Nucleus accumbens (tissue), 56 donors: Measurements from ENCODE around the gene F2R.
"Not testable (repeated sequence)": the region's sequence is repeated elsewhere in the genome, so short reads cannot be mapped to it uniquely, and the experiment has no call there.

ENCODE experiments used
- DNase-seq, 56 donors: peaks; one replicate each; lab custom pipeline; 2025; lab: John Stamatoyannopoulos, UW

F2R gene

DNA sequence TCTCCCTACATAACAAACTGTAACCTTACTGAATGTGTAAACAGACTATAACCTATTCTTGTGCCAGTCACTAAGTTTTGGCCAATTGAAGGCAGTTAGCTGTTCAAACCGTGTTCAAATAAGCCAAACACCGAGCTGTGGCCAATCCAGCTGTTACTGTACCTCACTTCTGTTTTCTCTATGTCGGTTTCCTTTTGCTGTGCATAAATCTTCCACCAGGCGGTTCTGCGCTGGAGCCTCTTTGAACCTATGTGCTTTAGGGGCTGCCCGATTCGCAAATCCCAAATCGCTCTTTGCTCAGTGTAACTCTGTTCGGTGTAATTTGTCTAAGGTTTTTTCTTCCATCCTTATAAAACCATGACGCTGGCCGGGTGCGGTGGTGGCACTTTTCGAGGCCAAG, 31.8 kb downstream of the F2R start:
- no peak for DNase-seq

DNA sequence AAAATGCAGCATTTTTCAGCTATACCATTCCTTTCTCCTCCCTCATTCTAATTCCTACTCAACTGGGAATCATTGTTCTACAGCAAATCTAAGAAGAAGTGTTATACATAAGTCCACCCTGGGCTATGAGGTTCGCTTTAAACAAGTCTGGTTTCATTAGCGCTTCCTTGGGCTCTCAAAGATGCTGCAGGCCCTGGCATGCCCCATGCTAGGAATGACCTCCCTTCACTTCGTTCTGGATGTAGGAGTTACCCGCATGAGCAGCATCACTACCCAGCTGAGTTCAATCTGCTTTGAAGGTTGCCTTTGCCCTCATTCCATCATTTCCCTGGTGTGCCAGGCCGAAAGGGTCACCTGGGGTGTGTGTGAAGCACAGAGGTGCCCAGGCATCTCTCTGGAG, 35.4 kb downstream of the F2R start:
- DNase-seq = no peak

- no peak for DNase-seq
These were observed 38.7 kb downstream of the F2R start for GRCh38 chr5:76754668-76755078.

DNA sequence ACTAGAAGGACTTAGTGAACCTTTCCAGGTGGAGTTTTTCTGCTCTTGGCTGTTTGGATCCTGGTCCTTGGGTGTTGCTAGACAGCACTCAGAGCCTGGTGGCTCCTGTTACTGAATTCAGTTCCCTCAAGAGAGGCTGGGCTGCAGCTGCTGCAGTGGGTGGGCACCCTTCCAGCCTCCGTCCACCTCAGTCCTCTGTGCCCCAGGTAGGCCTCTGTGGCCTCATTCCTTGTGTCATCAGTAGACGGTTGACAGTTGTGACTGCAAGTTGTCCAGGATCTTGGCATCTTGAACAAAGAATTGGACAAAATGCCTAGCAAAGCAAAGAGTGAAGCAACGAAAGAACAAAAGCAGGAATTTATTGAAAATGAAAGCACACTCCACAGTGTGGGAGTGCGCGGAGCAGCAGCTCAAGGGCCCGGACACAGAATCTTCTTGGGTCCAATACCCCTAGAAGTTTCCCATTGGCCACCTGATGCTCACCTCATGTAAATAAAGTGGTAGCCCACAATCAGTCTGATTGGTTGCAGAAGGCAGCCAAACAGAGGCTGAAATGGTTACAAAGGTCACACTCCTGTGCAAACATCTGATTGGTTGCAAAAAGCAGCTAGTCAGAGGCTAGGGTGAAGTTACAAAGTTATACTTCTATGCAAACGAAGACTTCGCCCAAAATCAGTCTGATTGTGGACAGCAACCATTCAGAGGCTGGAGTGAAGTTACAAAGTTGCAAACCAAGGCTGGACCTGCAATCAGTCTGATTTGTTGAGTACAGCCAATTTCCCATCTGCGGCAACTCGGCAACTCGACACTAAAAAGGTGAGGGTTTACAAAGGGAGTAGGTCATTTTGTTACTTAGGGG, 40.1 kb downstream of the F2R start:
- DNase-seq = no peak

- no peak for DNase-seq
These were observed 41.1 kb downstream of the F2R start for GRCh38 chr5:76757049-76757448.

GRCh38 chr5:76761118-76761517, 45.2 kb downstream of the F2R start:
- not testable (repeated sequence) for DNase-seq

- no peak for DNase-seq
These were observed 46.6 kb downstream of the F2R start for GRCh38 chr5:76762484-76762883.

DNA sequence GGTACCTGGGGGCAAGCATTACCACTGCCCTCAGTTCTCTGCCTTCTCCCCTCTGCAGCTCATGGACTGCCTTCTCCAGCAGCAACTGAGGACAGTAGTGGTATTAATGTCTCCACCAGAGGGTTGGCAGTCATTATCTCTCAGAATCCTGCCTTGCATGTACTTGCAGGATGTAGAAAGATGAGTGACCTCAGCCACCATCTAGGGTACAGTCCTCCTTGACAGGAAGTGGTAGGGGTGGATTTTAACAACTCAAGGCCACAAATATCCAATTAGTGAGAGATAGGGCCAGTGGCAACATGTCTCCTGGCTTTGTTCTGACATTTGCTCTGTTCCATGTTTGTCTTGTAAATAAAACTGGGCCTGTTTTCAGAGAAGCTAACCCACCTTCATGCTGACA, 47.2 kb downstream of the F2R start:
- DNase-seq = no peak

- DNase-seq = no peak
These were observed 48.4 kb downstream of the F2R start for GRCh38 chr5:76764374-76764773.

DNA sequence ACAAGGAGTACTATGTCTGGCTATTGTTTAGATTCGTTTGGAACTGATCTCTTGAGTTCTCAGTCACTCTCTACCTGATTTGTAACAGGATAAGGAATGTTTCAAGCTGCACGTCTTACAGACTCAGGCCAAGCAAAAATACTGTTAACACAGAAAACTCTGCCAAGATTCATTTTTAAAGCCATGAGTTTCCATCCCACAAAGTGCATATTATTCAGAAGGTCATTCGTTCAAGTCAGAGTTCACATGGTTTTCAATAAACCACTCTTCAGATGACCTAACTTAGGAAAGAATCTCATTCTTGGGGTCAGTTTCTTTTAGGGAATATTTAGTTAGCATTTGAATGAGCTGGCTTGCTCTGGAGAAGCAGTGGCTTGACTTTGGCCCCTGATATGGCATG, 49.3 kb downstream of the F2R start:
- no peak for DNase-seq

- DNase-seq = no peak
These were observed 50.8 kb downstream of the F2R start for GRCh38 chr5:76766746-76767145.

DNA sequence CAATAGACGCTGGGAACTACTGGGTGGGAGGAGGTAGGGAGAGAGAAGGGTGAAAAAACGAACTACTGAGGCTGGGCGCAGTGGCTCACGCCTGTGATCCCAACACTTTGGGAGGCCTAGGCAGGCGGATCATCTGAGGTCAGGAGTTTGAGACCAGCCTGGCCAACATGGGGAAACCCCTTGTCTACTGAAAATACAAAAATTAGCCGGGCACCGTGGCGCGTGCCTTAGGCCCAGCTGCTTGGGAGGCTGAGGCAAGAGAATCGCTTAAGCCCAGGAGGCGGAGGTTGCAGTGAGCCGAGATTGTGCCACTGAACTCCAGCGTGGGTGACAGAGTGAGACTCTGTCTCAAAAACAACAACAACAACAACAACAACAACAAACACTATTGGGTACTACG, 55.1 kb downstream of the F2R start:
- DNase-seq = not testable (repeated sequence)

DNA sequence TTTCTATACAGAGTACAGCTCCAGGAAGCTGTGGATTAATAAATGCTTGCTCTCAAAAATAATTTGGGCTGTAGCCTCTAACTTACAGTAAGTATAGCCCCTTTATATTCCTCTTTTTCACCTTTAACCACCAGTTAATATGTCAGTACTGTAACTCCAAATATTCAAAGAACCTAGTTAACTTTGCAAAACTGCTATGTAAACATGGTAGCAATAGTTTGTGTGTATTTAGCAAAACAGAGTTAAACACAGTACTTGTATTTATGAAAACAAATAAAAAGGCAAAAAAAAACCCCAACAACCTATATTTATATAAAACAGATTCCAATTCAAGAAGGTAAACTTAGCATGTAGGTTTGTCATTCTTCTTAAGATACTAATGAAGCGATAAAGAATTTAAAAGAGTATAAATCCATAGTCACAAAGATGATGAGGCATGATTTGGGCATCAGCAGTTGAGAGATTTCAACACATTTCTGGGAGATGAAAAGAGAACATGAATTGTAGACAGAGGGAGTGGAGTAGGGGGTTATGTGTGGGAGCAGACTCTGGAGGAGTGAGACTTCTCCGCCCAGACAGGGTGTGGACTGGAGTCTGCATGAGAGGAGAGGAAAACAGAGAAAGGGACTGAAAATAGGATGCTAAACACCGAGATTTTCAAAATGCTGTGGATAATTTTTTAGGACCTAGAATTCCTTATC, 55.9 kb downstream of the F2R start:
- no peak for DNase-seq

DNA sequence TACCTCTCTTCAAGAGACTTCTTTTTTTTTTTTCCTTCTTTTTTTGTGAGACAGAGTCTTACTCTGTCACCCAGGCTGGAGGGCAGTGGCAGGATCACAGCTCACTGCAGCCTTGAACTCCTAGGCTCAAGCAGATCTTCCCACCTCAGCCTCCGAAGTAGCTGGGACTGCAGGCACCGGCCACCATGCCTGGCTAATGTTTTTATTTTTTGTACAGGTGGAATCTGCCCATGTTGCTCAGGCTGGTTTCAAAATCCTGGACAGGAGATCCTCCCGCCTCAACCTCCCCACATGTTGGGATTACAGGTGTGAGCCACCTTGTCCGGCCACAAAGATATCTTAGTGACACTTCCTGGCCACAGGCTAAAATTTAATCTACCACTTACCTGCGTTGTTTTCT, 60.0 kb downstream of the F2R start:
- no peak for DNase-seq

DNA sequence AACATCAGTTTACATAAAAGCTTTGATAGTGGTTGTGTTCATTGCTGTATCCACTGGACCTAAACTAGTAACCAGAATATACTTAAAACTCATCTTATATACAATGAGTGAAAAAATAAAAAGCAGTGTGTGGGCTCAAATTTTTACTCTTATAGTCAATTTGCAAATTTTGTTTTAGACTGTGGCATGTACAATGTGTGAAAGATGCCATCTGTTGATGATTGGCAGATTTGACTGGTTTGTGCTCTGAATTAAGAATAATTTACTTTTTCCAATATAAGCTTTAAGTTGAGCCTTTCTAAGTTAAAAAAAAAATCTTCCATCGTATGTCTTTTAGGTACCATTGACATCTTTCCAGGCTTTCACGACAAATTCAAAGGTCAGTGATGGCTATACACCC, 60.5 kb downstream of the F2R start:
- DNase-seq = no peak

DNA sequence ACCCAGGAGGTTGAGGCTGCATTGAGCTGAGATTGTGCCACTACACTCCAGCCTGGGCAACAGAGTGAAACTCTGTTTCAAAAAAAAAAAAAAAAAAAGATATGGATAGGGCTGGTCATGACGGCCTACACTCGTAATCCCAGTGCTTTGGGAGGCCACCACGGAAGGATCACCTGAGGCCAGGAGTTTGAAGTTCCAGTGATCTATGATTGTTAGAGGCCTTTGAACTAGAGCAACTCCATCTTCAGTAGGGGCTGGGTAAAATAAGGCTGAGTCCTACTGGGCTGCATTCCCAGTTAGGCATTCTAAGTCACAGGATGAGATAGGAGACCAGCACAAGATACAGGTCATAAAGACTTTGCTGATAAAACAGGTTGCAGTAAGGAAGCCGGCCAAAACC, 64.7 kb downstream of the F2R start:
- not testable (repeated sequence) for DNase-seq

DNA sequence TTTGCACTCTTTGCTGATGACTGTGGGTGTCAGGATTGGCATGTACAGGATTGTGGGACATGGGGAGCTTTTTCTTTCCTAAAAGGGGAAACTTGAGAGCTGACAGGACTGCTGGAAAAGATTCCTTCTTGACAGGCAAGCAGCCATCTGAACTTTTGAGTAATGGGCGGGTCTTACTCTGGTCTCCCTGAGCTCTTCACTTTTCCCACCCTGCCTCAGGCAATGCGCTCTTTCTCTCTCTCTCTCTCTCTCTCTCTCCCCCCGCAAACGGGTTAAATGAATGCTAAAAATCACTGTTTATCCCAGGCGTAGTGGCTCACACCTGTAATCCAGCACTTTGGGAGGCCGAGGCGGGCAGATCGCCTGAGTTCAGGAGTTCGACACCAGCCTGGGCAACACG, 65.8 kb downstream of the F2R start:
- DNase-seq = no peak

DNA sequence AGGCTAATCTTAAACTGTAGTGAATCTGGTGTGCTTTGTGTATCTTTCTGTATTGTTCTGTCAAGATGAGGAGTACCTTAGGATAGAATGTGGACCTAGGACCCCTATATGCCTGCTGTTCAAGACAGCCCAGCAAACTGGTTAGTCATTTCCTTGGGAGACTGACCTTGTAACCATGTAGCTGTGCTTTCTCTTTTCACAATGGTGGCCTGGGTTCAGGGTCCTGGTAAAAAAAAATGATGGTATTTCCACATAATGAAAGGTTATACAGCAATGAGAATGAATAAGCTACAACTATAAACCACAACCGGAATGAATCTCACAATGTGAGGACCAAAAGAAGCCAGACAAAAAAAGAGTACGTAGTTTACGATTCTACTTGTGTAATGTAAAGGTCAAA, 66.5 kb downstream of the F2R start:
- DNase-seq = no peak
